ENCODE data around the gene NOL8. TPM values are rescaled to one million over a fixed set of nuclear protein-coding genes. Genes with fewer than 3 reads are reported as not detected.

NOL8 gene
- total RNA-seq, 1 experiment from 2014 or later, result 30.6 TPM

DNA sequence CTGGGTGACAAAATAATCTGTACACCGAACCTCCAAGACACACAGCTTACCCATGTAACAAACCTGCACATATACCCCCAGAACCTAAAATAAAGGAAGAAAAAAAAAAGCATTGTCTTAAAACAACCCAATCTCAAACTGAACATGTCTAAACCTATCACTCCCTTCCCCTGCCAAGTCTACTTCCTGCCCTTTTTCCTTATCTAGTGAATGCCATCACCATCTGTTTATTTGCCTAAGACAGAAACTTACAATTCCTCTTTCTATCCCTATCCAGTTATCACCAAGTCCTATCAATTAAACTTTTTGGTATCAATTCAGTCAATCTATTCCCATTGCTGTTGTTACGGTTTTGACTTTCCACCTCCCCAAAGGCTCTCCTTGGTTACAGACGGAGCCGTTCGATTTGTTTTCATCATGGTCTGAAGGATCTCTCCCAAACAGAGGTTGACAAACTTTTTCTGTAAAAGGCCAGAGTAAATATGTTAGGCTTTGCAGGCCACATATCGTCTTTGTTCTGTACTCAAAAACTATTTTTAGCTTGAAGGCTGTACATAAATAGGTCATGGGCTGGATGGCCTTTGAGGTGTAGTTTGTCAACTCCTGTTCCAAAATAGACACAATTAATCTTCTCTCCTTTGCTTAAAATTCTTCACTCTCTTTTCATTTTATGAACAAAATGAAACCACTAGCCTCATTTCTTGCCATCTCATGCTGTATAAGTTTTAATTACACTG lies 12.1 kb downstream of the NOL8 start:
- no peak for ATAC-seq
- ChIA-PET POLR2A (no interaction called here), CTCF (no interaction called here)
- DNase-seq (ENCODE audit: low read depth, low spot score), result no peak
- in situ Hi-C loops (cut with HindIII; ENCODE audit: low pct_unique_long_range_greater_than_20kb, low sequenced_read_pairs) (no loop called here), intact Hi-C loops (cut with micrococcal nuclease; ENCODE audit: unreplicated experiment) (no loop called here)
- no TSS peak for BruUV-seq (replicated peaks)
- no peaks in the 10 kb centered on the region for H3K27me3 ChIP-seq (ENCODE audit: control insufficient read depth, insufficient read depth, low read length)
- no peak for TF ChIP-seq TCF7L2 (IDR thresholded peaks at IDR 0.05; ENCODE audit: low read depth, low read length)
- TF ChIP-seq SIN3A (IDR thresholded peaks at IDR 0.05; ENCODE audit: borderline replicate concordance, insufficient read depth, low read depth, low read length), result no peak
- TF ChIP-seq, protein P1, sequence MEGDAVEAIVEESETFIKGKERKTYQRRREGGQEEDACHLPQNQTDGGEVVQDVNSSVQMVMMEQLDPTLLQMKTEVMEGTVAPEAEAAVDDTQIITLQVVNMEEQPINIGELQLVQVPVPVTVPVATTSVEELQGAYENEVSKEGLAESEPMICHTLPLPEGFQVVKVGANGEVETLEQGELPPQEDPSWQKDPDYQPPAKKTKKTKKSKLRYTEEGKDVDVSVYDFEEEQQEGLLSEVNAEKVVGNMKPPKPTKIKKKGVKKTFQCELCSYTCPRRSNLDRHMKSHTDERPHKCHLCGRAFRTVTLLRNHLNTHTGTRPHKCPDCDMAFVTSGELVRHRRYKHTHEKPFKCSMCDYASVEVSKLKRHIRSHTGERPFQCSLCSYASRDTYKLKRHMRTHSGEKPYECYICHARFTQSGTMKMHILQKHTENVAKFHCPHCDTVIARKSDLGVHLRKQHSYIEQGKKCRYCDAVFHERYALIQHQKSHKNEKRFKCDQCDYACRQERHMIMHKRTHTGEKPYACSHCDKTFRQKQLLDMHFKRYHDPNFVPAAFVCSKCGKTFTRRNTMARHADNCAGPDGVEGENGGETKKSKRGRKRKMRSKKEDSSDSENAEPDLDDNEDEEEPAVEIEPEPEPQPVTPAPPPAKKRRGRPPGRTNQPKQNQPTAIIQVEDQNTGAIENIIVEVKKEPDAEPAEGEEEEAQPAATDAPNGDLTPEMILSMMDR (IDR thresholded peaks at IDR 0.05), result no peak
- TF ChIP-seq, protein P2, sequence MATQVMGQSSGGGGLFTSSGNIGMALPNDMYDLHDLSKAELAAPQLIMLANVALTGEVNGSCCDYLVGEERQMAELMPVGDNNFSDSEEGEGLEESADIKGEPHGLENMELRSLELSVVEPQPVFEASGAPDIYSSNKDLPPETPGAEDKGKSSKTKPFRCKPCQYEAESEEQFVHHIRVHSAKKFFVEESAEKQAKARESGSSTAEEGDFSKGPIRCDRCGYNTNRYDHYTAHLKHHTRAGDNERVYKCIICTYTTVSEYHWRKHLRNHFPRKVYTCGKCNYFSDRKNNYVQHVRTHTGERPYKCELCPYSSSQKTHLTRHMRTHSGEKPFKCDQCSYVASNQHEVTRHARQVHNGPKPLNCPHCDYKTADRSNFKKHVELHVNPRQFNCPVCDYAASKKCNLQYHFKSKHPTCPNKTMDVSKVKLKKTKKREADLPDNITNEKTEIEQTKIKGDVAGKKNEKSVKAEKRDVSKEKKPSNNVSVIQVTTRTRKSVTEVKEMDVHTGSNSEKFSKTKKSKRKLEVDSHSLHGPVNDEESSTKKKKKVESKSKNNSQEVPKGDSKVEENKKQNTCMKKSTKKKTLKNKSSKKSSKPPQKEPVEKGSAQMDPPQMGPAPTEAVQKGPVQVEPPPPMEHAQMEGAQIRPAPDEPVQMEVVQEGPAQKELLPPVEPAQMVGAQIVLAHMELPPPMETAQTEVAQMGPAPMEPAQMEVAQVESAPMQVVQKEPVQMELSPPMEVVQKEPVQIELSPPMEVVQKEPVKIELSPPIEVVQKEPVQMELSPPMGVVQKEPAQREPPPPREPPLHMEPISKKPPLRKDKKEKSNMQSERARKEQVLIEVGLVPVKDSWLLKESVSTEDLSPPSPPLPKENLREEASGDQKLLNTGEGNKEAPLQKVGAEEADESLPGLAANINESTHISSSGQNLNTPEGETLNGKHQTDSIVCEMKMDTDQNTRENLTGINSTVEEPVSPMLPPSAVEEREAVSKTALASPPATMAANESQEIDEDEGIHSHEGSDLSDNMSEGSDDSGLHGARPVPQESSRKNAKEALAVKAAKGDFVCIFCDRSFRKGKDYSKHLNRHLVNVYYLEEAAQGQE (IDR thresholded peaks at IDR 0.05; ENCODE audit: insufficient read depth in 1 of 2, low read depth in 2 of 2, low read length in 1 of 2), result no peak
- no peak for TF ChIP-seq POLR2AphosphoS5 (IDR thresholded peaks at IDR 0.05; ENCODE audit: low read depth, low read length)
- no peaks in the 10 kb centered on the region for H3K9me3 ChIP-seq (ENCODE audit: control insufficient read depth, insufficient read depth, low read depth, low read length)
- H3K36me3 ChIP-seq (ENCODE audit: control insufficient read depth, insufficient read depth, low read length), result peaks cover 24% of the 10 kb centered on the region
- H3K4me1 ChIP-seq (ENCODE audit: control insufficient read depth, insufficient read depth, low read length), result no peaks in the 10 kb centered on the region
- no peak overlapping the region for H3K27ac ChIP-seq (ENCODE audit: low read length)
- H3K4me3 ChIP-seq (ENCODE audit: low read depth in 2 of 2, low read length in 2 of 2), result no peak overlapping the region

DNA sequence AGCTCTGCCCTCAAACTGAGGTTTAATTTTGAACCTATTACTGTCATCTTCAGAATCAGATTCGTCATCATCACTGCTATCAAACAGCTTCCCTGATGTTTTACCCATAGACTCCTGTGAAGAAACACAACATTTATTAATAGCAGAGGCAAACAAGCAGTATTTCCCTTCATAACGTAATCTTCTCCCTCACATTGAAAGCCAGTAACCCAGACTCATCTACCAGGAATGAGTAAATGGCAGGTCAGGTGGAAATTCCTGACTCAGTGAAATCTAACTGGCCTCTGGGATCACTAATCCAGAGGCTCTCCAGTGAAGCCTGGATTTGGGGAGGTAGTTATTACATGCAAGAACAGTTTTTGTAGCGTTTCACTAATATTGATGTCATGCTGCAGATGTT lies 14.6 kb downstream of the NOL8 start:
- no peaks in the 10 kb centered on the region for H3K9me3 ChIP-seq (ENCODE audit: control insufficient read depth, insufficient read depth, low read depth, low read length)
- ChIA-PET CTCF (no interaction called here), POLR2A (no interaction called here)
- H3K4me3 ChIP-seq (ENCODE audit: low read depth in 2 of 2, low read length in 2 of 2), result no peak overlapping the region
- TF ChIP-seq, protein P1 (IDR thresholded peaks at IDR 0.05), result no peak
- TF ChIP-seq TCF7L2 (IDR thresholded peaks at IDR 0.05; ENCODE audit: low read depth, low read length) (no peak), SIN3A (IDR thresholded peaks at IDR 0.05; ENCODE audit: borderline replicate concordance, insufficient read depth, low read depth, low read length) (no peak), POLR2AphosphoS5 (IDR thresholded peaks at IDR 0.05; ENCODE audit: low read depth, low read length) (no peak)
- TF ChIP-seq, protein P2 (IDR thresholded peaks at IDR 0.05; ENCODE audit: insufficient read depth in 1 of 2, low read depth in 2 of 2, low read length in 1 of 2), result no peak
- DNase-seq (ENCODE audit: low read depth, low spot score), result no peak
- no peaks in the 10 kb centered on the region for H3K4me1 ChIP-seq (ENCODE audit: control insufficient read depth, insufficient read depth, low read length)
- in situ Hi-C loops (cut with HindIII; ENCODE audit: low pct_unique_long_range_greater_than_20kb, low sequenced_read_pairs) (no loop called here), intact Hi-C loops (cut with micrococcal nuclease; ENCODE audit: unreplicated experiment) (no loop called here)
- no peak overlapping the region for H3K27ac ChIP-seq (ENCODE audit: low read length)
- no peak for ATAC-seq
- BruUV-seq (replicated peaks), result no TSS peak
- peaks cover 33% of the 10 kb centered on the region for H3K36me3 ChIP-seq (ENCODE audit: control insufficient read depth, insufficient read depth, low read length)
- H3K27me3 ChIP-seq (ENCODE audit: control insufficient read depth, insufficient read depth, low read length), result no peaks in the 10 kb centered on the region

Measured in Panc1 (cell line).